CD4-positive, alpha-beta T cell treated with Interleukin-4 for 1 hour (primary cell): ENCODE results near the gene SCN1B.
A peak's percentile ranks its signal among the peaks of the same experiment; 100 is the strongest.

Source experiments
- DNase-seq, 2 donors: peaks; one replicate each; pipeline ENCODE4 v3.0.0-alpha.2; 2020 to 2022

SCN1B gene

DNA sequence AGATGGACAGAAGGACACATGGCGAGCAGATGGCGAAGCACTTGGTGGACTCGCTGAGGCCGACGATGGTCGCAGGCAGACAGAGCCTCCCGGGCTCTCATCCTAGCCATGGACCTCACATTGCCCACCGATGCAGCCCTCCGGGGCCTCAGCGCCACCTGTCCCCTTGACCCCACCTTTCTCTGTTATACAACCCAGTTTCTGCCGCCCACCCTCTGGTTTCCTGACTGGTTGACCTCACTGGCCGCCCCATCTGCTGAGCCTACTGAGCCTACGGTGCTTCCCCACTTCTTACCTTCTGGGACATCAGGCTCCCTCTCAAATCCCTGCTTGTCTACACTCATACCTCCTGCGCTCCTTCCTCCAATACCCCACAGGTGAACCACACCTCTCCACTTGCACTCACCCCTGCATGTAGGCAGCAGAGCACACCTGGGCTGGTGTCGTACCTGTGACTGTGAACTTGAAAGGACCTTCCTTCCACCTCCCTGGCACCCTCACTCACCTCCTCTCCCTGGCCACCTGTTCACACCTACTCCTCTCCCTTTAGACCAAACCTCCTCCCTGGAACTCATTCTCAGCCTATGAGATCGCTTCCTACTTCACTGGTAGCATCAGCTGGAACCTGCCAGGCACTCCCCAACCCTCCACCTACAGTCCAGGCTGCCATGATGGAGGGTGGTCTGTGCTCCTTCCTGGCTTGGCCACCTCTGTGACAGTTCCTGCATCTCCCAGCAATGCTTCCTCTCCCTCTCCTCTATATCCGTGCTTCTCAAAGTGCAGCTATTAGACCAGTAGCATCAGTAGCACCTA, 47.3 kb downstream of the SCN1B start:
- DNase-seq: no peak

GRCh38 chr19:35079826-35080225, 49.6 kb downstream of the SCN1B start:
- DNase-seq: no peak

DNA sequence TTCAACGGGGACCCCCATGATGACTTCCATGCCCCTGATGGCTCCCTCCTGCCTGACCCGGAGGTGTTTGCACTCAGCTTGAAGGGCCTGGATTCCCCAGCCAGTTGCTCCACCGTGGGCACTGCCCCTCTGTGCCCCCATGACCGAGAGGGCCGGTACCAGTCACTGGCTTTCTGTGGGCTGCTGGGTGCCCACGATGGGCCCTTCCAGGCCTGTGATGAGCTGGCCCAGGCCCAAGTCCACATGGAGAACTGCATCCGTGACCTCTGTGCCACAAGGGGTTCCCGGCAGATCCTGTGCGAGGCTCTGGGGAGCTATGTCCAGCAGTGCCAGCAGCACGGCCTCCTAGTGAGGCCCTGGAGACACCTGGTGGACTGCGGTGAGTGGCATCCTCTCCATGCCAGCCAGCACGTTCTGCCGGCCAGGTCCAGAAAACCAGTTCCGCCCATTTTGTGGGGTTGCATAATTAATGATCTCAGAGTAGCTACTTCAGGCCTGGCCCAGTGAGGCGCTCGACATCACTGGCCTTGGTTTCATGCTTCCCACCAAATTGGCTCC, 50.4 kb downstream of the SCN1B start:
- no peak for DNase-seq

DNA sequence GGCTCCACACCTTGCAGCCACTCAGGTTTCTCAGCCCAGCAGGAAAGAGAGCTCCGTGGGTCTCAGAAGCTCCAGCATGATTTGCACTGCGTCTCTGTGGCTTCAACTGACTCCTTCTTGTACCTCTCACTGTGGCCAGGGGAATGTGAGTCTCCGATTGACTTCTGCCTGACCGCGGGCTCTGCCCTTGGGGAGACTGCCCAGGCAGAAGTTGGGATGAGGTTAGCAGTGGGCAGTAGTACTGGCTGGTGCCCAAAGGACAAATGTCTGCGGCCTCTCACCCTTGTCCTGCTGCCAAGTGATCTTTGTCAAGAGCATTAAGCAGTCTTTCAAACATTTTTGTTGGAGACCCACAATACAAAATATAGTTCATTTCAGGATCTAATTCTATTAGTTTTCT, 50.9 kb downstream of the SCN1B start:
- DNase-seq: no peak

GRCh38 chr19:35083691-35084508, 53.6 kb downstream of the SCN1B start:
- no peak for DNase-seq

DNA sequence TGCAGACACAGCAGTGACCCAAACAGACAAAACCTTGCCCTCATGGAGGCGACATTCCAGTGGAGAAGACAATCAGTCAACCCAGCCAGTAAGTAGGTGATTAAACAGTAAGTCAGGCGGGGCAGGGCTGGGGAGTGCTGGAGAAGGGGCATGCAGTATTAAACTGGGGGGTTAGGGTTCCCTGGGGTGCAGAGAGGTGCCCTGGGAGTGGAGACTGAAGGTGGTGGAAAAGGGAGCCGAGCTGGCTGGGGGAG, 54.2 kb downstream of the SCN1B start:
- no peak for DNase-seq

- peak in 1 of 2 donors; percentile 19 for DNase-seq
Measured at GRCh38 chr19:35085947-35086346, 55.7 kb downstream of the SCN1B start.

GRCh38 chr19:35086455-35086854, 56.2 kb downstream of the SCN1B start:
- no peak for DNase-seq

- DNase-seq: no peak
Measured at GRCh38 chr19:35087393-35087792, 57.1 kb downstream of the SCN1B start.

GRCh38 chr19:35088131-35088913, 58.1 kb downstream of the SCN1B start:
- no peak for DNase-seq

- no peak for DNase-seq
Measured at GRCh38 chr19:35089554-35089953, 59.3 kb downstream of the SCN1B start.
